Stimulated activated CD8-positive, alpha-beta memory T cell treated with anti-CD3 and anti-CD28 coated beads, Interleukin-4, amount 100 ng/mL, for 4 hours (primary cell): Measurements from ENCODE around the gene CCNL1.
A peak's percentile ranks its signal among the peaks of the same experiment; 100 is the strongest.

Source experiments
- DNase-seq, 2 donors: peaks; one replicate each; pipeline ENCODE4 v3.0.0-alpha.2; 2020; ENCODE audit warnings: low read depth in 2 of 2, low spot score in 1 of 2

Gene CCNL1

GRCh38 chr3:157147099-157147803, 12.7 kb downstream of the CCNL1 start:
- no peak for DNase-seq

DNA sequence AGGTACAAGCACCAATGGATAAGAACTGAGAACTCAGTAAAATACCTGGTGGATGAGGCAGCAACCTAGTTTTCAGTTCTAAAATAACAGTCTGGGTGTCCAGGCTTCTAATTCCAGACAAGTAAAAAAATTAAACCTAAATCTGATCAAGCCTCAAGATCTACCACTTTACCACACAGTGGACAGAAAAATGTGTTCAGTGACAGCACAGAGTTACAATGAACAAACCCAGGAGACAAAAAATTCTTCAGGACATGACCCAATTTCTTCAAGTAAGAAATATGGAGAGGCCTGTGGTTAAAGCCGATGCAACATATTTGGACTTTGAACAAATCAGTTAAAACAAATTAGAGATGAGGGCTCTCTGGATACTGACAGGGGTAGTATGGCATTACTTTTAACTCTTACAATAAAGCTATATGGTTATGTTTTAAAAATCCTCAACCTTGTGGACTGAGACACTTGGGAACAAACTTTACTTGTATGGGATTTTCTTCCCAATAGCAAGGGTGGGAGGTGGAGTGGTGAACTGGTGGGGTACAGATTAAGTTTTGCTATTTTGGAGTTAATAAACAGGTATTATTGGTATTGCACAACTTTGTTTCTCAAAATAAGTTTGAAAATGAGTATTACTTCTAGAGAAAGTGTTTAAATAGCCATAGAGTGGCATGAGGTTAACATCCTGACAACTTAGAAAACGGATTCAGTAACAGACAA, 14.2 kb downstream of the CCNL1 start:
- no peak for DNase-seq

GRCh38 chr3:157142315-157142714, 17.6 kb downstream of the CCNL1 start:
- DNase-seq: no peak

GRCh38 chr3:157139938-157140534, 19.9 kb downstream of the CCNL1 start:
- no peak for DNase-seq

- DNase-seq: no peak
Observed at GRCh38 chr3:157136647-157137387, 23.1 kb downstream of the CCNL1 start.

GRCh38 chr3:157135671-157136396, 24.1 kb downstream of the CCNL1 start:
- no peak for DNase-seq

- no peak for DNase-seq
Observed at GRCh38 chr3:157134620-157135191, 25.2 kb downstream of the CCNL1 start.

GRCh38 chr3:157133434-157134320, 26.3 kb downstream of the CCNL1 start:
- no peak for DNase-seq

DNA sequence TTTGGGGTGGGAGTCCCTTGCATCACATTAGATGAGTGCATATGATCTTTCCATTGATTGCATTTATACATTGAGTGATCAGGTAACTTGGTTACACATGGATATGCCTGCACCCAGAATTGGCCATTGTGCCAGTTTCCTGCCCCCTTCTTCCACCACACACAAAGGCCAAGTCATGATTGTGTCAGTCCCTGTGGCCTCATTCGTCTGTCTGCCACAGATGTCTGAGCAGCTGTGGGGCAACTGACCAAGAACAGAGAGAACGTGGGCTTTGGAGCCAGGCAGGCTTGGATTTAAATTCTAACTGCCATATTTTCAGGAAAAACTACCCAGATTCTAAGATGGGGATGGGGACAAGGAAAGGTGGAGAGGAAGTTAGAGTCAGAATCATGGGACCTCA, 27.0 kb downstream of the CCNL1 start:
- no peak for DNase-seq

DNA sequence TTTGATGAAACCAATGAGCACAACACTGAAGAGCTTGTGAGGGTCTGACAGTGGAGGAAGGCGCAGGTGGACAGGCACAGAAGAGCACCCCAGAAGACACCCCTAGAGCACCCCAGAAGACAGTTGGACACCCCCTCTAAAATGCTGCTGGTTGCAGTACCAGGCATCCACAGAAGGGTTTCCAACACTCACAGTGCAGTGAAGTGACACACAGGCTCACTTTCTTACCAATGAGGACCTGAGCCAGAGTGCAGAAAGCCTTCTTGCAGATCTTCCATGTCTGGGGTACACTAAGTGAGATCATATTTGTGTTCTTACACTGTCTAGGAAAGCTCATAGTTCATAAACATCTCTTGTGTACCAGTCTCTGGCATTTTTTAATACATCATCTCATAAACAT, 27.6 kb downstream of the CCNL1 start:
- no peak for DNase-seq

GRCh38 chr3:157131861-157132260, 28.1 kb downstream of the CCNL1 start:
- no peak for DNase-seq

GRCh38 chr3:157130467-157131251, 29.3 kb downstream of the CCNL1 start:
- peak; percentile 39 to 43 for DNase-seq

GRCh38 chr3:157129803-157130466, 30.0 kb downstream of the CCNL1 start:
- no peak for DNase-seq

- no peak for DNase-seq
Observed at GRCh38 chr3:157128771-157129681, 30.9 kb downstream of the CCNL1 start.

DNA sequence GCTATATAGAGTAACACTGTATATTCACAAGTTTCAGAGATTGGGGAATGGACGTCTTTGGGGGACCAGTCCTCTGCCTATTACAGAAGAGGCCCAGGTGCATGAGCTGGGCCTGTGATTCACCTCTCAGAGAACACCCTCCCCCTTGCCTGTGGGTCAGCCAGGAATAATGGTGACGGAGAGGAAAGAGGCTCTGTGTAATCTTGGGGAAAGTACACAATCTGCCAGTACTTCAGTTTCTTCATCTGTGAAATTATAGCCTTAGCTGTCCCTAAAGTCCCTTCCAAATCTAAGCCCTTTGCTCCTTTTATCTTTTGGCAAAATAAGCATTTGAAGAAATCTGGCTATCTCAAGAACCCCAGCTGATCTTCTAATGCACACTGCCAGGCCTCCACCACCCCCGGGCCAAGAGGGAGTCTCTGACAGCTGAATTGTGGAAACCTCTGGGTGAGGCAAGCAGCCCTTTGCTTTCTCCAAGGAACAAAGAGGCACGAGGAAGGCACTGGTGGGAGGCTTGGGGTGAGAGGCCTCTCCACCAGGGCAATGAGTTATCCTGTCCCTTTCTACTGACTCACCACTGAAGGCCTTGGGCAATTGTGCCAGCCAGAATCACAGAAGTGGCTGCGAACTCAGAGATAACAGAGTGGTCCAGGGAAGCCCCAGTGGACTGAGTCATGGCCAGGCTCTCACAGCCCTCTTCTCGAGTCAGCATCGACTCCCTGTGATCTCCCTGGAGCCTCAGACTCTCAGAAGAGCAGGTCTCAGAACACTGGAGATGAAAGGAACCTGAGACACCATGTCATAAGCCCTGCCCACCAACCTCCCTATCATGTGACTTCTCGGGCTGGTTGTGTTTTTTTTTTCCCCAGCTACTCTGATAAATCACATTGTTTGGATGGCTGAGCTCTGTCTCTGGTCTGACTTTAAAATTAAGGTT, 31.8 kb downstream of the CCNL1 start:
- DNase-seq: peak in 1 of 2 donors; percentile 45

DNA sequence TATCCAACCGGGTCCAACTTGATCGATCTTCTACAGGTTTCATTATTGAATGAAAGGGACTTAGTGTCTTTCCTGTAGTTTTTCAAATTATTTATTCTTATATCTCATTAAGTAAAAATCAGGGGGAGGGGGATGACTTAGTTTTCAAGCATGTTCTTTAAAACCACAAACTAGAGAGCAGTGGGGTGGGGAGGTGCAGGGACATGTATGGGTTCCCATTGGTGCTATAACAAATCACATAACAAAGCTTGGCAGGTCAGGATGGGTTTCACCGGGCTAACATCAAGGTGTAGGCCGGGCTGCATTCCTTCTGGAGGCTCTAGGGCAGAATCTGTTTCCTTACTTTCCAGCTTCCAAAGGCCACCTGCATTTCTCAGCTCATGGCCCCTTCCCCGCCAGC, 32.7 kb downstream of the CCNL1 start:
- DNase-seq: no peak
